Caco-2 (cell line): ENCODE data around the gene PSME4. TPM values are rescaled to one million over a fixed set of nuclear protein-coding genes. Genes with fewer than 3 reads are reported as not detected.
"Not testable (repeated sequence)": the region's sequence is repeated elsewhere in the genome, so short reads cannot be mapped to it uniquely, and the experiment has no call there.

Experiments used
- BruUV-seq: library from RNA; stranded (reverse); fragments of 400-500 nt; replicated peaks from 2 replicates; lab custom pipeline; 2021; lab: Mats Ljungman, UMichigan
- CTCF ChIA-PET: fragments of 300-600 bp; sonication (Branson Sonifier 250); formaldehyde crosslinking; loops from one replicate; lab custom pipeline; 2022; ENCODE audit warnings: antibody characterized with exemption; lab: Charles Lee
- POLR2A ChIA-PET: fragments of 300-600 bp; sonication (Branson Sonifier 250); formaldehyde crosslinking; loops from one replicate; lab custom pipeline; 2022; ENCODE audit warnings: antibody characterized with exemption; lab: Charles Lee
- DNase-seq, 2 experiments: peaks; one replicate each; pipeline versions ENCODE4 v3.0.0 to v3.0.0-alpha.2; 2020 to 2022
- H3K27me3 ChIP-seq: replicated peaks from 2 replicates; pipeline ENCODE4 v1.6.0; 2011; ENCODE audit warnings: low read length; ENCODE audit not compliant: control insufficient read depth, insufficient read depth
- H3K36me3 ChIP-seq: 2 replicates; pipeline ENCODE4 v1.5.1; 2011; ENCODE audit warnings: low read length; ENCODE audit not compliant: control insufficient read depth, insufficient read depth
- H3K4me1 ChIP-seq: fragments of 250-450 bp; sonication (Bioruptor Pico); 2 replicates; pipeline ENCODE4 v1.5.1; 2020; ENCODE audit warnings: mild to moderate bottlenecking
- H3K4me3 ChIP-seq: 2 replicates; pipeline ENCODE4 v1.5.1; 2011; ENCODE audit warnings: low read depth, mild to moderate bottlenecking, control low read depth, low read length
- H3K9me3 ChIP-seq: fragments of 250-450 bp; sonication (Bioruptor Pico); 2 replicates; pipeline ENCODE4 v1.5.1; 2020; ENCODE audit warnings: mild to moderate bottlenecking, moderate library complexity
- H3K27ac Mint-ChIP-seq: one replicate; pipeline ENCODE4 v1.8.0; 2022; ENCODE audit warnings: mixed read lengths; ENCODE audit not compliant: unreplicated experiment
- H3K27me3 Mint-ChIP-seq: one replicate; pipeline ENCODE4 v1.8.0; 2022; ENCODE audit warnings: mixed read lengths; ENCODE audit not compliant: insufficient read depth, unreplicated experiment
- H3K36me3 Mint-ChIP-seq: one replicate; pipeline ENCODE4 v1.8.0; 2022; ENCODE audit warnings: mild to moderate bottlenecking, mixed read lengths; ENCODE audit not compliant: insufficient read depth, unreplicated experiment
- H3K4me1 Mint-ChIP-seq: one replicate; pipeline ENCODE4 v1.8.0; 2022; ENCODE audit warnings: low read depth, mixed read lengths; ENCODE audit not compliant: unreplicated experiment
- H3K4me3 Mint-ChIP-seq: one replicate; pipeline ENCODE4 v1.8.0; 2022; ENCODE audit warnings: mild to moderate bottlenecking, moderate library complexity, mixed read lengths; ENCODE audit not compliant: unreplicated experiment
- H3K9me3 Mint-ChIP-seq: one replicate; pipeline ENCODE4 v1.8.0; 2022; ENCODE audit warnings: mixed read lengths; ENCODE audit not compliant: unreplicated experiment
- CTCF ChIP-seq, 2 experiments: fragments of 200-600 bp in 1 of 2; IDR thresholded peaks; 1 replicate in 1 of 2; 2 replicates in 1 of 2; pipeline versions ENCODE4 v1.5.1 to v1.8.0; 2011 to 2022; ENCODE audit warnings: antibody characterized with exemption in 1 of 2, control low read depth in 1 of 2, inconsistent platforms in 1 of 2, low read depth in 1 of 2, low read length in 1 of 2, mild to moderate bottlenecking in 1 of 2, moderate library complexity in 1 of 2; ENCODE audit not compliant: insufficient read depth in 1 of 2, severe bottlenecking in 1 of 2, unreplicated experiment in 1 of 2
- intact Hi-C: fragments of 100-400 bp; cut with micrococcal nuclease; formaldehyde crosslinking; loops from one replicate; pipeline ENCODE4 v1.10.0; 2022; ENCODE audit not compliant: unreplicated experiment
- total RNA-seq: library from RNA; stranded (reverse); gene quantifications from 2 replicates; pipeline ENCODE4 v1.2.3, GENCODE V29; 2022

The PSME4 gene
- total RNA-seq, 1 experiment from 2014 or later, result 79.0 TPM

DNA sequence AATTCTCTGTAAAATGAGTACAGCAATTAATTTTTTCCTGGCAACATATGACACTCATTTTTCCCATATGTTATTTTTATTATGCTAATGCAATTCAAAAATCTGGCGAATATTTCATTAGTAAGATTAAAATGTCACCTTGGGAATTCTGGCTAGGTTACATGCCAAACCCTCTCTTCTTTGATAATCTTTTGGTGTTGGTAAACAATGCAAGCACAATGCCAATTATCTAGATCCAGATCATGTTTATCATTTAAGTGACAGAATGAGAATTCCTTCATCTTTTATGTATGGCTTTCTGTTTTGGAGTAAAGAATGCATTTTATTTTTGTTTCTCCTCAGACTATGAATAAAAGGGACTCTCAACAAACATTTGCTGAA, 144.8 kb downstream of the PSME4 start:
- intact Hi-C loops, result loop anchor here (10.0 kb wide), 1 partner anchor 401 kb away; no protein-coding TSS in a partner anchor
- ChIA-PET CTCF (no interaction called here), POLR2A (no interaction called here)
- Histone ChIP-seq H3K36me3 (no peaks in the 10 kb centered on the region), H3K27me3 (no peaks in the 10 kb centered on the region), H3K9me3 (no peaks in the 10 kb centered on the region), H3K4me1 (no peaks in the 10 kb centered on the region), H3K4me3 (no peak overlapping the region)
- no peak for DNase-seq
- Mint-ChIP-seq H3K4me3 (no peak overlapping the region), H3K36me3 (no peaks in the 10 kb centered on the region), H3K27ac (no peak overlapping the region), H3K9me3 (no peaks in the 10 kb centered on the region), H3K4me1 (no peaks in the 10 kb centered on the region), H3K27me3 (no peaks in the 10 kb centered on the region)
- BruUV-seq, result no TSS peak
- TF ChIP-seq CTCF (IDR thresholded peaks at IDR 0.05; ENCODE audit: insufficient read depth in 1 of 2, low read depth in 1 of 2, low read length in 1 of 2, severe bottlenecking in 1 of 2, unreplicated experiment in 1 of 2), result no peak

- H3K27ac Mint-ChIP-seq, H3K27me3 Mint-ChIP-seq, H3K27me3 ChIP-seq, H3K9me3 ChIP-seq, CTCF ChIA-PET, H3K36me3 ChIP-seq, POLR2A ChIA-PET, H3K4me3 ChIP-seq, H3K4me3 Mint-ChIP-seq, H3K36me3 Mint-ChIP-seq, H3K9me3 Mint-ChIP-seq, H3K4me1 ChIP-seq, H3K4me1 Mint-ChIP-seq, BruUV-seq: not testable (repeated sequence)
- intact Hi-C loops, result loop anchor here (2.0 to 10.0 kb wide), 2 partner anchors 37 to 399 kb away; partner anchors contain the start of genes ASB3 and ERLEC1
- DNase-seq, result peak in 1 of 2 experiments; percentile 30
These were observed 147.2 kb downstream of the PSME4 start for GRCh38 chr2:53823639-53824038.

DNA sequence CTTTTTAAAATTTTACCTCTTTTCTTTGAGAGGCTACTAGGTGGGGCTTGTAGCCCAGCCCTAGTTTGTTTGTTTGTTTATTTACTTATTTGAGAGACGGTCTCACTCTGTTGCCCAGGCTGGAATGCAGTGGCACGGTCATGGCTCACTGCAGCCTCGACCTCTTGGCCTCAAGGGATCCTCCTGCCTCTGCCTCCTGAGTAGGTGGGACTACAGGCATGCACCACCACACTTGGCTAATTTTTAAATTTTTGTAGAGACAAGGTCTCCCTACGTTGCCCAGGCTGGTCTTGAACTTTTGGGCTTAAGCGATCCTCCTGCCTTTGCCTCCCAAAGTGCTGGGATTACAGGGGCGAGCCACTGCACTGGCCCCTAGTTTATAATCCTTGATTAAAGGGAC, 149.0 kb downstream of the PSME4 start:
- ChIA-PET POLR2A (no interaction called here), CTCF (no interaction called here)
- Mint-ChIP-seq H3K4me1 (no peaks in the 10 kb centered on the region), H3K9me3 (no peaks in the 10 kb centered on the region), H3K36me3 (peaks cover 13% of the 10 kb centered on the region), H3K27ac (no peak overlapping the region), H3K27me3 (no peaks in the 10 kb centered on the region), H3K4me3 (no peak overlapping the region)
- Histone ChIP-seq H3K4me3 (no peak overlapping the region), H3K36me3 (0 out of 2 replicates have a peak, but pooled peaks cover 1% of the 10 kb centered on the region), H3K27me3 (no peaks in the 10 kb centered on the region), H3K9me3 (no peaks in the 10 kb centered on the region), H3K4me1 (no peaks in the 10 kb centered on the region)
- no peak for TF ChIP-seq CTCF (IDR thresholded peaks at IDR 0.05; ENCODE audit: insufficient read depth in 1 of 2, low read depth in 1 of 2, low read length in 1 of 2, severe bottlenecking in 1 of 2, unreplicated experiment in 1 of 2)
- DNase-seq, result no peak
- BruUV-seq, result no TSS peak
- intact Hi-C loops, result loop anchor here (2.0 to 10.0 kb wide), 2 partner anchors 35 to 397 kb away; partner anchors contain the start of genes ASB3 and ERLEC1
